ENCODE data around the gene SORCS1.

Gene SORCS1

DNA sequence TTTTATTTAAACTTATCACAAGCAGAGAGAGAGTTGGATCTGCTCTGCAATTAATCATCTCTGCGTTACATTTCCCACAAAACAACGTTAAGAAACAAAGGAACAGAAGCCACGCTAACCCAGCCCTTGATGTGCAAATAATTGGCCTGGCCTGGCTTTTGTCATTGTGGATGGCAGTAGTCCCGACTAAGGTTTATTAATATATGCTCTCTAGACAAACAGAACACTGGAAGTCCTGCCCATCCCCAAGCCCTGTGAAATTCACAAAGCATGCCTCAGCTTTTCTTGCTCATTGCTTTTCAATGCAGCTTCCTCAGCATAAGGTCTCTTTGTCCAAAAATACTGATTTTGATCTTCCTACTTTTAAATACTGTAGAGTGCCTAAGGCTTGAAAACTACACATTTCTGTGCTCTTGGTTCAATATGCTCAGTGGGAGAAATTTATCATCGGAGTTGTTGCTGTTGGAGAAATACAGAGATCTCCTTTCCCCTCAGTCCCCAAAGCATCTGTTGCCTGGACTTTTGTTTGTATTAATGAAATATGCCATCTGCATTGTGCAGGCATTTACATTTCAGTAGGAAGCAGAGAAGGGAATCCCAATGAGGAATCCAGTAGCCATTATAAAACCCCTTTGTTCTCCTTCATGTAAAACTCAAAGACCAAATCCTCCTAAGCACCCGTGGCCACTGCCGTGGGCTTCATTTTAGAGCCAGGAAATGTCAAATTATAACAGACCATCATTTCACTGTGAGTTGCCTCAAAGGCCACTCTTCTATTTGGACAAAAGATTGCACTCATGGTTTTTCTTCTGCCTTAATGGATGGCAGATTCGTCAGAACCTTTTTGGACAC lies 61.1 kb downstream of the SORCS1 start:
- no peak for FAIRE-seq

DNA sequence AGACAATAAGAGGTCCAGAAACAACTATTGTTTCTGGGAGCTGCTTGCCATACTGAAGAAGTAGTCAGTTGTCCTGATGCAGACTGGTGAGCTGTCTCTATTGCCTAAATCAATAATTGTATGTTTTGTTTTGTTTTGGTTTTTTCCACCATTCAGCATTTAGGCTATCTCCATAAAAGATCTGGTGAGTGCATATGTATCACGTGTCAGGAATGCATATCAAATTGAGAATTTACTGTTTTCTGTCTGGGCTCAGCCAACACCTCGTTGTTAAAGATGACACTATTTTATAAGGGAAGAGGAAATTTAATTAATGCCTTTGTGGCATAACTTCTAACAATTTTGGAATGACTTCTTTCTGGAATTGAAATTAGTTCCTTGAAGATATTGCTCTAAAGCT lies 66.2 kb downstream of the SORCS1 start:
- no peak for FAIRE-seq

DNA sequence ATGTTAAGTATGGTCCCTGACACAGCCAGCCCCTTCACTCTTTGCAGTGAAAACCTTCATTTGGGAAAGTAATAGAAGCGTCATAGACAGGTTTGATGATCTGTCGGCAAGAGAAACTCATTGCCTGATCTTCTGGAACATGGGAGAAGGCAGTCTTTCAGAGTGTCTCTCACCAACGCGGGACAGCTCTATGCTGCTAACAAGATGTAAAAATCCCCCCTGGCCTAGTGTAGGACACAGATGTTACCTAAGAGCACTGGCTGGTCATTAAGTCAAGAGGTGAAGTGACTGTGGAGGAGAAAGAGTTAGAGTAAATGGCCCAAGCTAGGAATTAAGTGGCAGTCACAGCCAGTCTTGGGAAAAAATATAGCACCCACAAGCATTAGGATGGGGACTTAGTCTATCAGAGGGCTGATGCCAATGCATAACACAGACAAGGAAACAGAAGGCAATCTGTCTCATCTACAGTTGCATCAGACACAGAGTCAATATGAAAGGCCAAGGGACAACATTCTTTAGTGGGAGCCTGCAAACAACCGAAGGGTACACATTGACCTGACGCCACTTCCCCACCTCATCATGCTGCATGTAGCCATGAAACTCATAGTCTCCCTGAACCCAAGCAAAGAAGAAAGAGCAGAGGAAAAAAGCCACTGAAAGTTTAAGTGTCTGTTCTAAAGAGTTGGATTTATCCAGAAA lies 69.5 kb downstream of the SORCS1 start:
- FAIRE-seq, result no peak

DNA sequence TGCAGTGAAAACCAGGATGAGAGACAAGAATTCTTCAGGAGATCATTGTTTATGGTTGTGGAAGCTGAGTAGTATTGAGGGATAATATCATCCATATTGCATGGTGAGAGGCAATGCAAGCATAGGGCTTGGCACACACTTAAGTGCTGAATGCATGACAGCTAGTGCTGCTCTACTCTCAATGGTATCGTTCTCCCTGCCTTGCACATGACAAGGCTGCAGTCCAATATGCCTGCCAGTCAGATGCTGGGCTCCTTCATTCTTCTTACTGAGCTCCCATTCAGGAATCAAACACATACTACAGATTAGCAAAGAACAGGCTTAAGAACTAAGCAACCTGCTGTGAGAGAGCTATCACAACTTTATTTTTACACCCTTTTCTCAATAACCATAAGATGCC lies 72.2 kb downstream of the SORCS1 start:
- FAIRE-seq, result no peak

DNA sequence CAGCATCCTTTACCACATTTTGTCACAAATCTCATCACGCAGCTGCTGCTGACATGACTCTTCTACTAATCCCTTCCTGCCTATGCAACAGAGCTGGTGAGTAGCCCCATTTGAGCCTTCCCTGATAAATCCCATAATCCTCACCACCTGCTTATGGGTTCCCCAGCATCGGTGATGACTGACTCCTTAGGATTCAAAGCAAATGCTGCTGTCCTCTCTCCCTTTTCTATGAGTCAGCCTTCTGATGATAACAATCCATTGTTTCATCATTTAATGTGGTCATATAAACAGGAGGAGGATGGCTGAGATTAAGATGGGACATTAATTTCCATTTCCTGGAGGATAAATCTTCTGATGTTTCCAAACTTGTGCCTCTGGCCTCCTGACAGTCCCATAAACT lies 73.4 kb downstream of the SORCS1 start:
- FAIRE-seq, result no peak

DNA sequence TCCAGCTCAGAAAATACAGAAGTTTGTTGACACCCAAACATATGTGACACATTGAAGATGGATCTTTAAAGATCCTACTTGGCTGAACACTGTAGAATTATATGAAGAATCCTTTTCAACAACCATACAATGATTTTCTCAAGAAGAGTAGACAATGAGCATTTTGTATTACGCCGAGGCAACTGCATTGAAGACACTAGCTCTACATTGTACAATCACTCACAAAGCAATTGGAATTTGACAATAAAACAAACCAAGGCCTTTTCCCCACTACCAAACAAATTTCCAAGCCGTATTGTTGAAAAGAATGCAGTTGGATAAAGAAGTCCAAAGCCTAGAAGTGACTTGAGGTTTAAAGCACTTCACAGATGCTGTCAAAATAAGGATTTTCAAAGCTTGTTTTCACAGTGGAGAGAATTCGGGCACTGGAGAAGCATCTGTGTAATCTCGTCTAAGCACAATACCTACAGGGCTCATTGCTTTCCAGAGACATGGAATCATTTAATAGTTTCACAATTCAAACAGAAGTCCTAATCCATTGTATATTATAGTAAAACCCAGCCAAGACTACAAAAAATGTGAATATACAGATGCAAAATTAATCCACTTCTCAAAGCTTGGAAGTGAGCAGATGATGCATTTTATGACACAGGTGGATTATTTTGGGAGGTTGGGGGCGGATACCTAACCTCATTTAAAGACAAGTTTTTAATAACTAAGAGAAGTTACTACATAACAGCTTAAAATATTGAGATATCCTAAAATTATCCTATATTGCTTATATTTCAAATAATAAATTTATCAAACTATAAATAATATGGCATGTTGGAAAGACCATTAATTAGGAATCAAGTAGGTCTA lies 78.6 kb downstream of the SORCS1 start:
- no peak for FAIRE-seq

DNA sequence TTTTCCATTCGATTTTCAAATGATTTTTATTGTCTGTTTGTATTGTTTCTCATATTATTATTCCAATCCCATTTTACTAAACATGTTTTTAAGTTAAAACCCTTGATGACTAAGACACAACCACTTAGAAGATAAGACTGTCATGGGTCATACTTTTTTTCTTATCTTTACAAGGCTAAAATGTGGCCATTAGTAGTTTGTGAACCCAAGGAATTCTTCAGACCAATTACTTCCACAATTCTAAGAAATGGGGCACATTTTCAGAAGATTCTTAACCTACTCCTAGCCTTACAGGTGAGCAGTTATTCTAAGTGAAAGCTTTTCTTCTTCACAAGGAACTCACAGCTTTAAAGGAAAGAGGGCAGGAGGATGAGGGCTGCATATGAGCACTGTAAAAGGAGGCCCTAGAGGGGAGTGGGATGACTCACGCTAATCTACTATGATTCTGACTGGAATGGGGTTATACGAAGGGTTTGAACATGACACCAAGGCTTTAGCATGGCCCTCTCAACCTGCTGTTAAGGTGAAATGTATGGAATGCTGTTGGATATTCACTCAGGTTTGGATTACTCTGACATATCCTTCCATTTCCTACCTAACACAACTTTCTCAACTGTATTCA lies 81.0 kb downstream of the SORCS1 start:
- FAIRE-seq, result no peak

DNA sequence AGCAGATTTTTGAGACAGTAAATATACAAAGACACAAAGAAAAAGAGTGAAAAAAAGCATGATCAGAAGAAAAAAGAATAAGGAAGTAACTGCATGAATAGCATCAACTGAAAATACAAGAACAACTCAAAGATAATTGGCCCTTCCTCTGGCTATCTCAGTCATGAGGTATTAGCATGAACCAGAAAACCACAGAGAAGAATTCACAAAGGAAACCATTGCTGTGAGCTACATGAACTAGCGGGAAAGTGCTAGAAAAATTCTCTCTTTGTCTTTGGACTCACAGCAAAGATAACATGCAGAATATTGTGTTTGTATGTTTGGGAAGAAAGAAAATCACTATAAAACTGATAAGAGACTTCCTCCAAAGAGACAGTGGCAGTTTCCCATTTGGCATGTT lies 82.9 kb downstream of the SORCS1 start:
- FAIRE-seq, result no peak

DNA sequence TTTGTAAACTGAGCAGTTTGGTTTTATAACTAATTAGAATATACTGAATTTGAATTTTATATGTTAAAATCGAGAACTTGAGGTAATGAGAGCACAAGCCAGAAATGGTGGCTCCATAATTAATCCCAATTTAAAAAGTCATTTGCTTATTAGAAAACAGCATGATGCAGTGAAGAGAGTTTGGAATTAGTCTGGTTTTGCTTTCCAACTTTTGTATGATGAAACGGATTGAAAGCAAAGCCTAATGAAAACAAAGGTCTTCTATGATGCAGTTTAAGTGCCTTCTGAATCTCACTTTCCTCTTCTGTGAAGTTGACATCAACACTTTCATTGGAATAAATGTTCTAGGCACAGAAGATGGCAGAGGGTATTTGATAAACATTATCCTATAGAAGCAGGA lies 89.4 kb downstream of the SORCS1 start:
- FAIRE-seq, result no peak

DNA sequence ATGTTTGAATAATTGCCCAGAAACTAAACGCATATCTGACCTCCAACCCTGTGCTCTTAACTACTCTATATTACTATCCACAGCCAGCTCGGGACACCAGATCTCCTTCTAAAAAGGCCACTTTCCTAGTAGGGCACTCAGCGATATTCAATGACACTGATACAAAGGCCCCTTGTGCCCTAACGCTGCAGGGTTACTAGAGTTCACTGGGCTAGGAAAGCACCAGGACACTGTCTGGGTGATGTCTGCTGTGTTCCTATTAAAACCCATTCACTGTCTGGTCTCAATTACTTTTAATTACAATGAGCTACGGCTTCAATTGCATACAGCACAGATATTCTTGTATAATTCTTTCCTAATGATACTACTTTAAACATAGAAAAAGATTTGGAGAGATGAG lies 91.7 kb downstream of the SORCS1 start:
- no peak for FAIRE-seq

DNA sequence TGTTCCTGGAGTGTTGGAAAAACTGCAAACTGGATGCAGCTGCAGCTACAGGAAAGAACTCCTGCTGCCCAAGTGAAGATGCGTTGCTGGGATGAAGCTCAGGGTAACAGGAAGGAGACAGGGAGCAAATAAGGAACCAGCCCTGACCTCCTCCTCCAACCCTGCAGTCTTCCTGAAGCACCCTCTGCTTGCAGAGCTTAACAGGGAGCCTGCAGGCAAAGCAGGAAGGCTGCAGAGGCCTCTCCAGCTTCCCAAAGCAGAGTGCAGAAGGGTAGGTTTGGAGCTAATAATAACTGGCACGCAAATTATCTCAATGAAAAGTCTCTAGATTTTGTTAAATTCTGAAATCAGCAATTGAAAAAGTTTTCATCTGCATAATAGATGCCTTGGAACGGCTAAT lies 92.5 kb downstream of the SORCS1 start:
- no peak for FAIRE-seq

DNA sequence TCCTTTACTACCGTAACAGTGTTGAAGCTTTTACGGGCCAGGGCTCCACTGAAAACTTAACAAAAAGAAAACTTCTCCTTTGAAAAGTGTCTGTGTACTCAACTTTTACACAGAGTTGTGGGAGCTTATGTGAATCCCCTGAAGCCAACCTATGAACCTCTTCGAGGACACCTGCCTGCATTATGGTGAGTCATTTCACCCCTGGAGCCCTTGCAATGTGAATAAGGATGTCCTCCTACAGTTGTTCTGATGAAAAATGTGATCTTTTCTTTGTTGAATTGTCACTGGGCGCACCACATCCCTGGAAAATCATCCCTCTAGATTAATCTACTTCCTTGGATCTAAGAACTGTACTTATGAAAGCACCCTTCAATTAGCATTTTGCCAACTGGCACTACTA lies 93.2 kb downstream of the SORCS1 start:
- no peak for FAIRE-seq

DNA sequence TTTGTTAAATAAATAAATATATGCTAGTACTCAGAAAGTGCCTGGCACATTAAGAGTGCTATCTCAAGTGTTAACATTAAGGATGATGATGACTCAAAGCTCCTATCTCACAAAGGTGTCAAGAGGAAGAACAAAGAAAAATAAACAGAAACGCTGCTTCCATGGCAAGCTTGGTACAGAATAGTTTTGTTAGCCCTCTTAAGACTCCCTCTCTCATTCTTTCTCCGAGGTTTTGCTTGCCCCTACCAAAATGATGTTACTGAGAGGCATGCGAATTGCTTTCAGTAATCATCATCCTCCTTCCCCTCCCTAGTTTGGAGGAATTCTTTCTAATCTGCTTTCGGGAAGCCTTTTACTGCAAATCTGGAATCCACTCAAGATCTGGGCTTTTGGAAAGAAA lies 96.7 kb downstream of the SORCS1 start:
- FAIRE-seq, result no peak

DNA sequence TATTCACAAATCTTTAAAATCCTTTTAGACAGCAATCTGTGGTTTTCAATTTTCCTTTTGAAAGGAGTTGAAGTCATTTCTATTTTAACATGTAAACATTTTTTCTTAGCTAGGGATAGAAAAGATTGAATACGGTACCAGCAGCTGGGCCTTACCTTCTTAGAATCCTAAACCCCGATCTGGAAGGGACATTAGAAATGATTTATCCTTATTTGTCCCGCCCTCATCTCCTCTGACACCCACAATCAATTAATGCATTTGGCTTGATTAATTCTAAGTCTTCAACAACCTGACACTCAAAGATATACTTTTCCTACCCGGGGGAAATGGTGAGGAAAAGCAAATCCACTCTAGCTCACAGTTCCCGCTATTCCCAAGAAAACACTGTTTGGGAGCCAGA lies 100.4 kb downstream of the SORCS1 start:
- no peak for FAIRE-seq

DNA sequence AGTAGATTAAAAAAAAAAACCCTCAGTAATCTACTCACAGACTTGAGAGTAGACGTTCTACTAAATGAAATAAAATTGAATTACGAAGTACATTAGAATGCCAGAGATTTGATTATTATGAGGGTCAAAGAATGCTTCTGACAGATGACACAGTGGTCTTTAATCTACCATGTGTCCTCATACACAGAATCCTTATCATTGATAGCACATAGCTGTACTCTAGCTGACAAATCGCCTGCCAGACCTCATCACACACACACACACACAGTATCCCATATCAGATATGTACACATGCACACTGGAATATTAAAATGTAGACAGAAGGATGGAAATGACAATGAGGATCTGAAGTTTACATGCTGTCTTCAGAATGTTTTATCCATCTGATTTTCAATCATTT lies 104.6 kb downstream of the SORCS1 start:
- FAIRE-seq, result no peak

DNA sequence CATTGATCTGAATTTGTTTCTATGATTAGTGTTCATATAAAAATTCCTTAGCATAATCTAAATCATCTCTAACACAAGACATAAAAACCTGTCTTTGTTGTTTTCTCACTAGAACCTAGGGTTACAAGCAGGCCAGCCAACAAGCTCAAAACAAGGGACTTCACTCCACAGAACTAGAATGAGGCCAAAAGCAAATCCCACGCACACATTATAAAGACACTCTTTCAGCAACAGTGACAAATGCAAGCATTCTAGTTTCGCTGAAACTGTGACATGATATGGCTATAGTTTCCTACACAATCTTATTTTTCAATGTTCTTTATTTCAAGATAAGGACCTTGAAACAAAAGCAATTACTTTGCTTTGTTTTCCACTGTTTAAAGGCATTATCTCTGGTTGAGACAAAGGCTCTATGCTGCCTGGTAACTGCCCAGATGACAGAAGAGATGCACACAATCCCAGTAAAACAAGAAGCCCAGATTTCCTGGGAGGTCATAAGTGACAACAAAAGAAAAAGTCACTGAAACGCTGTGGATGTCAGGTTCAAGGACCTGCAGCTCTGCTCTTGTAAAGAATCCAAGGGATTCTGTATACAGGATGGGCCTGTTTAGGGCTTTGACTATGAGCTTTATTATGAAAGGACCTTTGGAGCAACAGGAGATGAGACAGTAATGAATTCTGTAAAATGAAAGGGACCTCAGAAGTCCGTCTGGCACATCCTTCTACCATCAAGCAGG lies 105.3 kb downstream of the SORCS1 start:
- FAIRE-seq, result no peak

DNA sequence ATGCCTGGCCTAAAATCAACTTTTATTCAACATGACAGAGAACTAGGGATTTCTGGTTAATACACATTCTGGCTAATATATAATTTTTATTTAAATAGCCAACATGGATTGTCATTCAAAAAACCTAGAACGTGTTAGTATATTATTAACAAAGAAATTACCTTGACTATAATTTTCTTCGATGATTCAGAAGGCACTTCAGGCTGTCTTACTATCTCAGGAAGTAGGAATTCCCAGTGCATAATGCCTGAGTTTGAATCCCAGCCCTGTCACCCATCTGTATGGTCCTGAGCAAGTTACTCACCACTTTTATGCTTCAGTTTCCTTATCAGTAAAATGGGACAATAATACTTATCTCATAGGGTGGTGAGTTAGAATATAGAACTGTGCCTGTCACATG lies 106.2 kb downstream of the SORCS1 start:
- FAIRE-seq, result no peak

DNA sequence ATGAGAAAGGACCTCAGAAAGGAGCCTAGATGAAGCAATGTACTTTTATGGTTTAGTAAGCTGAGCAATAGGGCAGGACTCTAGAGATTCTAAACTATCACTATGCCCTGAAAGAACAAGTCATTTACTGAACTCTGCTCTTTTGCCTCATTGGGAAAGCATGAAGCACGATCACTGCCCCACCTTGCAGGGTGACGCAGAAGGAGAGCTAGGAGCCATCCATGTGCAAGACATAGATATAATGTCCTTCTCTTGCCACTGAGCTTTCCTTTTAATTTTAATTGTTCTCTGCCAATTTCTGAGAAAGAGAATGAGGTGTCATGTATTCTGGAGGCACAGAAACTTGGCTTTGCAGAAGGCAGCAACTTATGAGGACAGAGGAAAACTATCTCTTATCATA lies 108.3 kb downstream of the SORCS1 start:
- FAIRE-seq, result no peak

DNA sequence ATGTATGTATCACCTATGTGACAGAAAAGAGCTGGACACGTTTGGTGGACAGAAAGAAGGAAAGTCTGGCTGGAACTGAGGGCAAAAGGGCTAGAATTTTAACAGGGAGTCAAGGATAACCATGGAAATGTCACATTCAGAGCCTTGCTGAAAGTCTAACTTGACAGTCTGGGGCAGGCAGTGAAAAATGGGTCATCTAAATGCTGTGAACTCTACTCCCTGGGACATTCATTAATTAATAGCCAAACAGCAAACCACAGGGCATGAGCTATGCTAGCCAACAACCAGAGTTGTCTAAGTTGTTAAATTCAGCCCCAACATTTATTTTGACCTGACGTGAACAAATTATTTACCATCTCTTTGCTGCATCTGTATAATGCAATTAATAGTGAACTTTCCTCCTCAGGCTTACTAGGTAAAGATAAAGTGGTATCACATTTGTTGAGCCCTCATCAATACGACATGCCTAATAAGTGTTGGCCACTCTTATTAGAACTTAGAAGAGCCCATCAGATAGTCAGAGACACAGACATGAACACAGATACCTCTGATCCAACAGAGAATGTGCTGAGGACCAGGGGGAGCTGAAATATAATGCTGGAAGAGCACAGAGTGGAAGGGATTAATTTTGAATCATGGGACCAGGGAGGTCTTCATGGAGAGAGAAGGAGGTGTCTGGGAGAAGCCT lies 109.9 kb downstream of the SORCS1 start:
- no peak for FAIRE-seq

DNA sequence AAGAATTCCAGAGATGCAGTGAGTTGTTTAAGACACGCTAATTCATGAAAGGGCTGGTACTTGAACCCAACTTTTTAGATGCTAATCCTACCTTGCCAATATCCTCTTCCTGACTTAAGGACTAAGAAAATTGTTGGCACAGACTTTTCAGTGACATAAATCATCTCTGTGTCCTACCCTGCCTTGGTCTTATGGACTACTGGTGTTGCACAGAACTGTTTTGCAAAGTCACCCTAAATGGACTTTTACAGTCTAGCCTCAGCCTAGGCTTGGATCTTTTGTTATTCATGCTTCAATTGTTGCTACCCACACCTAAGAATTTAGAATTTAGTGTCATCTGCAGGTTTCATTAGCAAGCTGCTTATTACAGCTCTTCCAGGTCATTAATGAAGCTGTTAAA lies 112.7 kb downstream of the SORCS1 start:
- FAIRE-seq, result no peak

DNA sequence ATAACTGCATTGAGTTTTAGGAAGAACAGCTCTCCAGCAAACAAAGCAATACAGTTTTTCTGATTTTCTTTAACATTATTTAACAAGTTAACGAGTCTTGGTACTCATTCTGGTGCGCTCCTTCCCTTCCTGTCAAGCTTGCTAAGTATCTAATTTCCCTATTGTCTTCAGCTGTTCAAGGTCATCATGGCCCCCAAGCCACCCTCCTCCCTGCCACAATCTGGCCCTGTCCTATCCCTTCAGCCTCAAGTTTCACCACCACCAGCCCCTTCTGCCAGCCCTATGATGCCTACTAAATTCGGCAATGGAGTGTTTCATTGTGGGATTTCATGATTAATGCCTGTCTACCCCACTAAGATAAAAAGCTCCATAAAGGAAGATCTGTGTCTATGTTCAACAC lies 121.0 kb downstream of the SORCS1 start:
- FAIRE-seq, result no peak
